ENCODE results near the gene SRPK1.
A peak's percentile ranks its signal among the peaks of the same experiment; 100 is the strongest.

Gene SRPK1

DNA sequence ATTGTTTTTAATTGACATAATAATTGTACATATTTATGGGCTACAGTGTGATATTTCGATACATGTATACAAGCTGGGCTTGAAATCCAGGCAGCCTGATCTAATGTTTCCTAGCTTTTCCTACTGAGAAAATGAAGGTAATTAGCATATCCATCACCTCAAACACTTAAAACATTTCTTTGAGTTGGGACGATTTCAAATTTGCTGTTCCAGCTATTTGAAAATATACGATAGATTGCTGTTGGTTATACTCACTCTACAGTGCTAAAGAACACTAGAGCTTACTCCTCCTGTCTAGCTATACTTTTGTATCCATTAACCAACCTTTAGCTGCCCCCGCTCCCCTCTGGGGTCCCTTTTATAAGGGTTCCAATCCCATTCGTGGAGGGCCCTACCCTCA lies 111.1 kb downstream of the SRPK1 start:
- ATAC-seq: no peak
- no peak for TF ChIP-seq ZNF565 (CRISPR knock-in tag; conservative IDR thresholded peaks at IDR 0.05; ENCODE audit: low read depth)
- no peak for TF ChIP-seq GLIS3 (CRISPR knock-in tag; IDR thresholded peaks at IDR 0.05)
- TF ChIP-seq CSDC2 (CRISPR knock-in tag; IDR thresholded peaks at IDR 0.05): no peak
- no peak for TF ChIP-seq ZNF8 (CRISPR knock-in tag; IDR thresholded peaks at IDR 0.05)
- TF ChIP-seq PPARA (CRISPR knock-in tag; IDR thresholded peaks at IDR 0.05; ENCODE audit: borderline replicate concordance): no peak
- no peak for TF ChIP-seq CREB5 (CRISPR knock-in tag; IDR thresholded peaks at IDR 0.05; ENCODE audit: low read depth)
- no peak for TF ChIP-seq ZC3H10 (CRISPR knock-in tag; IDR thresholded peaks at IDR 0.05)
- TF ChIP-seq TOX (CRISPR knock-in tag; IDR thresholded peaks at IDR 0.05; ENCODE audit: borderline replicate concordance): no peak
- no peak for TF ChIP-seq SNAI2 (CRISPR knock-in tag; IDR thresholded peaks at IDR 0.05)
- TF ChIP-seq ZFP30 (CRISPR knock-in tag; IDR thresholded peaks at IDR 0.05): no peak
- no peak for TF ChIP-seq RARB (CRISPR knock-in tag; IDR thresholded peaks at IDR 0.05)
- TF ChIP-seq, protein P1, sequence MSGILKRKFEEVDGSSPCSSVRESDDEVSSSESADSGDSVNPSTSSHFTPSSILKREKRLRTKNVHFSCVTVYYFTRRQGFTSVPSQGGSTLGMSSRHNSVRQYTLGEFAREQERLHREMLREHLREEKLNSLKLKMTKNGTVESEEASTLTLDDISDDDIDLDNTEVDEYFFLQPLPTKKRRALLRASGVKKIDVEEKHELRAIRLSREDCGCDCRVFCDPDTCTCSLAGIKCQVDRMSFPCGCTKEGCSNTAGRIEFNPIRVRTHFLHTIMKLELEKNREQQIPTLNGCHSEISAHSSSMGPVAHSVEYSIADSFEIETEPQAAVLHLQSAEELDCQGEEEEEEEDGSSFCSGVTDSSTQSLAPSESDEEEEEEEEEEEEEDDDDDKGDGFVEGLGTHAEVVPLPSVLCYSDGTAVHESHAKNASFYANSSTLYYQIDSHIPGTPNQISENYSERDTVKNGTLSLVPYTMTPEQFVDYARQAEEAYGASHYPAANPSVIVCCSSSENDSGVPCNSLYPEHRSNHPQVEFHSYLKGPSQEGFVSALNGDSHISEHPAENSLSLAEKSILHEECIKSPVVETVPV (CRISPR knock-in tag; IDR thresholded peaks at IDR 0.05): no peak
- TF ChIP-seq ARNTL (CRISPR knock-in tag; IDR thresholded peaks at IDR 0.05; ENCODE audit: borderline replicate concordance, low read depth): no peak
- TF ChIP-seq TSHZ2 (CRISPR knock-in tag; IDR thresholded peaks at IDR 0.05): no peak
- no peak for TF ChIP-seq BACH2 (CRISPR knock-in tag; IDR thresholded peaks at IDR 0.05; ENCODE audit: borderline replicate concordance)
- no peak for TF ChIP-seq PATZ1 (CRISPR knock-in tag; IDR thresholded peaks at IDR 0.05; ENCODE audit: borderline replicate concordance)
- TF ChIP-seq, protein P2, sequence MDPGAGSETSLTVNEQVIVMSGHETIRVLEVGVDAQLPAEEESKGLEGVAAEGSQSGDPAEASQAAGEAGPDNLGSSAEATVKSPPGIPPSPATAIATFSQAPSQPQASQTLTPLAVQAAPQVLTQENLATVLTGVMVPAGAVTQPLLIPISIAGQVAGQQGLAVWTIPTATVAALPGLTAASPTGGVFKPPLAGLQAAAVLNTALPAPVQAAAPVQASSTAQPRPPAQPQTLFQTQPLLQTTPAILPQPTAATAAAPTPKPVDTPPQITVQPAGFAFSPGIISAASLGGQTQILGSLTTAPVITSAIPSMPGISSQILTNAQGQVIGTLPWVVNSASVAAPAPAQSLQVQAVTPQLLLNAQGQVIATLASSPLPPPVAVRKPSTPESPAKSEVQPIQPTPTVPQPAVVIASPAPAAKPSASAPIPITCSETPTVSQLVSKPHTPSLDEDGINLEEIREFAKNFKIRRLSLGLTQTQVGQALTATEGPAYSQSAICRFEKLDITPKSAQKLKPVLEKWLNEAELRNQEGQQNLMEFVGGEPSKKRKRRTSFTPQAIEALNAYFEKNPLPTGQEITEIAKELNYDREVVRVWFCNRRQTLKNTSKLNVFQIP (CRISPR knock-in tag; IDR thresholded peaks at IDR 0.05; ENCODE audit: borderline replicate concordance, low read depth): no peak

- no peak for ATAC-seq
These were observed 112.2 kb downstream of the SRPK1 start for GRCh38 chr6:35808688-35809087.

GRCh38 chr6:35804996-35805736 lies 115.7 kb downstream of the SRPK1 start, which contains the start of gene LHFPL5:
TSS of gene LHFPL5 (plus strand) at chr6:35805352. CDS start at chr6:35805671, 319 bp downstream.
- ATAC-seq: peak; percentile 100
- TF ChIP-seq ISL1 (CRISPR knock-in tag; IDR thresholded peaks at IDR 0.05) (no peak), CSDC2 (CRISPR knock-in tag; IDR thresholded peaks at IDR 0.05) (peak; percentile 80; the same call in 1 of the 2 replicates), ESRRG (CRISPR knock-in tag; IDR thresholded peaks at IDR 0.05) (no peak), ZC3H10 (CRISPR knock-in tag; IDR thresholded peaks at IDR 0.05) (no peak), TSHZ2 (CRISPR knock-in tag; IDR thresholded peaks at IDR 0.05) (no peak), ZFP3 (CRISPR knock-in tag; IDR thresholded peaks at IDR 0.05) (peak; percentile 52; the same call in 1 of the 2 replicates), ZNF70 (CRISPR knock-in tag; IDR thresholded peaks at IDR 0.05) (no peak), TCF4 (CRISPR knock-in tag; IDR thresholded peaks at IDR 0.05; ENCODE audit: borderline replicate concordance) (no peak), ZNF8 (CRISPR knock-in tag; IDR thresholded peaks at IDR 0.05) (no peak)
- TF ChIP-seq, protein P2 (CRISPR knock-in tag; IDR thresholded peaks at IDR 0.05; ENCODE audit: borderline replicate concordance, low read depth): no peak

More at GRCh38 chr6:35808688-35809087, 112.2 kb downstream of the SRPK1 start:
- TF ChIP-seq SNAI2 (CRISPR knock-in tag; IDR thresholded peaks at IDR 0.05): no peak
